GM20000 (cell line): ENCODE measurements around the gene RGL1.

Source experiments
- DNase-seq: peaks from one replicate; pipeline ENCODE4 v3.0.0; 2012; ENCODE audit warnings: low spot score
- CTCF ChIP-seq: IDR thresholded peaks from 2 replicates; pipeline ENCODE4 v1.5.1; 2012; ENCODE audit warnings: mild to moderate bottlenecking, control low read depth; ENCODE audit errors: extremely low read depth, missing control alignments

The RGL1 gene

DNA sequence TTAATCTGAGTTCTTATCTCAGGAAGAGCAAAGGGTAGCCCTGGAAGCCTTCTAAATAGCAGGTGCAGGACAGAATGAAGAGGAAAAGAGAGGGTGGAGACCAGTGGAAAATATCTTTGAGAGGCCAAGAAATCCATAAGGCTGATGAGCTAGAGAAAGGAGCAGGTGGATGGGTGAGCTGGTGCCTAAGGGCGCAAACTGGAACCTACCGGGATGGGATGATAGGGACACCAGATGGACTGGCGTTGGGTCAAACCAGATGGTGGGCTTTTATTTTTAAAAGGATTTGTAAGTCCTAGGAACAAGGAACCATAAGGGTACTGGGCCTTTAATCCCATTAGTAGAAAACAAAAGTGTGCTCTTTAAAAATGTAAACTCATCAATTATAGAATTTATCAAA, 59.7 kb downstream of the RGL1 start:
- no peak for DNase-seq
- no peak for TF ChIP-seq CTCF

DNA sequence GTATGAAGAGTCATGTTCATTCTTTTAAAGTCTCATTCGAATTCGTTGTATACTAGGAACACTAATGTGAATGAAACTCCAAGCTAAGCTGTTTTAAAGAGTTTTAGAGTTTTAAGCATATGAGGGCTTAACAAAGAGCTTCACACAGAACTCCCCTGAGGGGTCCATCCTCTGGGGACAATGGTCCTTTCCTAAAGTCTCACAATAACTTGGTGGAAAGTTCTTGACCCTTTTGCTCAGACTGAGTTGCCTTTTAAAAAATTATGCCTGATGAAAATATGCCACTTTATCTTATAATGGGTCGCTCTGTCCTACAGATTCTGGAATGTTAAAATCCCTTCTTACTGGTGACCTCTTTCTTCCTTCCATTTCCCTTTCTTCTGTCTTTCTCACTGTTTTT, 64.3 kb downstream of the RGL1 start:
- no peak for TF ChIP-seq CTCF
- no peak for DNase-seq

GRCh38 chr1:183869664-183870063, 64.7 kb downstream of the RGL1 start:
- TF ChIP-seq CTCF: no peak
- no peak for DNase-seq

DNA sequence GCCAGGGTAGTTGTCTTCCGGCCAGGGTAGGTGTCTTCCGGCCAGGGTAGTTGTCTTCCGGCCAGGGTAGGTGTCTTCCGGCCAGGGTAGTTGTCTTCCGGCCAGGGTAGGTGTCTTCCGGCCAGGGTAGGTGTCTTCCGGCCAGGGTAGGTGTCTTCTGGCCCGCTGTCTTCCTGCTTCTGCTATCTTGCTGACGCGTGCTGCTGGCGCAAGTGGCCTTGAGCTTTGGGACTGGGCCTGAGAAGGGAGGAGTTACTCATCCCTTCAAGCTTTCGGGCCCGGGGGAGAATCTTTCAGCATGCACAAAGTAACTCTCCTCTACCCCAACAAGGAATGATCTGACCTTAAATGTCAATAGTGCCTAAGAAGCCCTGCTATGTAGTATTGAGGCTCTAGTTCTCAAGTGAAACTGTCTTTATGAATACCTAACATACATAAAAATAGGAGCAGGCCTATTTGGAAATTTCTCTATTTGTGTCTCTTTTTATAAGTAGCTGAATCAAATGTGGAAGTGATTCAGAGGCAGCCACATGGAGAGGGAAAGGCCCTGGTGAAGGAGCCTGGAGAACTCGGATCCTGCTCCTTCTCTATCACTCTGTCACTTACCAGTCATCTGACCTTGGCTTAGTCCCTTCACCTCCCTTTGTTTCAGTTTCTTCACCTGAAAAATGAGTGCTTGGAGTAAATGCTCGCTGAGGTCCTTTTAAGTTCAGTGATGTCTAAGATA, 65.6 kb downstream of the RGL1 start:
- no peak for DNase-seq
- TF ChIP-seq CTCF: no peak

DNA sequence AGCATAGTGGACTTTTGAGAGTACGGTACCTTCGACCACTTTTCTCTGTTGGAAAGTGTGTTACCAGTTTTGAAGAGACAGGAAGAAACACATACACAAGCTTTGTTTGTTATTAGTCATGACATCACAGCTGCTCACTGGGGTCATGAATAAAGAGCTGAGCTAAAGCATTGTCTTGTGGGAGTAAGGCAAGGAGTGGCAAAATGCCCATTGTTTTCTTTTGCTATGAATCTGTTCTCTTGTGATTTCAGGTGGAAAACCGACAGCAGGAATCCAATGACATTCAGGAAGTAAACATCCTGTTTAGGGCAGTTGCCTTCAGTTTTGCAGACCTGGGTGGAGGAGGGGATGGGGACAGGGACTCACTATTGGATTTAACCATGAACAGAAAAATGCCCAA, 66.2 kb downstream of the RGL1 start:
- DNase-seq: no peak

DNA sequence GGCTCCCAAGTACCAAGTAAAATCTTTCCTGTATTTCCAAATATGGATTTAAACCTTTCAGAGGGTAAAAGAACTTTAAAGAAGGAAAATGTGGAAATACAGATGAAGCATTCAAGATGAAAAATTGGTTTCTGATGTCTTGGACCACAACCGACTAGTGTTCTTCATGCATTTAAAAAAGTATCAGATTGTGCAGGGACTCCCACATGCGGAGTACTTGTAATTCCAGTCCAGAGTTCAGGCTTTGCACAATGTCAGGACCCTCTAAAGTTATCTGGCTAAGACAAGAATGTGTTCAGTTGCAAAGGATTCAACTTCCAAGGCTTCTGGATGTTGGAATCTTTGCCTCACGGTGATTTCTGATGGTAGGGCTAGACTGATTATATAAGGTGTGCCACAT, 66.7 kb downstream of the RGL1 start:
- DNase-seq: no peak
- TF ChIP-seq CTCF: no peak

More for the DNA sequence above, 66.2 kb downstream of the RGL1 start:
- TF ChIP-seq CTCF: no peak

DNA sequence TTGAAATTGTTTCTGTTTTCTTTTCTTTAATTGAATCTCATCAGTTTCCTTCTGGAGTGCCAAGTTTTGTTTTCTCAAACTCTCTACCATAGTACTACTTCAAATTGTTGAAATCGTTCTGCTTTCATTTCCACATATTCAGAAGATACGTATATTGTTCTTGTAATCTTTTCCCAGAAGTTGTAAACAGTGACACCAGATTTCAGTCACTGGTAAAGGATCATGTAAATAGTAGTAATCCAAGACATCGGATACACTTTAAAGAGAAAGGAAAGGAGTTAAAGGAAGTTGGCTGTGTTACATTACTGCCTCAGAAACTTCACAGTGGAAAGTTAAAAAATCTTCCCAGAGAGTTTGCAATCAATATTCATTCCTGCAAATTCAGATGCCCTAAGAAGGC, 67.5 kb downstream of the RGL1 start:
- no peak for TF ChIP-seq CTCF
- no peak for DNase-seq
